Kidney (tissue), 14 donors: ENCODE results near the gene ZDHHC11. TPM values are rescaled to one million over a fixed set of nuclear protein-coding genes. Genes with fewer than 3 reads are reported as not detected.

Experiments used
- DNase-seq, 5 donors: peaks; one replicate each; pipeline ENCODE4 v3.0.0-alpha.2; 2013 to 2020
- FAIRE-seq: peaks from 2 replicates; lab custom pipeline; 2012; peaks lifted over from hg19 to GRCh38; lab: Jason Lieb, UNC
- H3K27ac ChIP-seq, 2 donors: one replicate each; pipeline ENCODE4 v1.7.0; 2013; ENCODE audit warnings: low read depth in 2 of 2, low read length in 2 of 2, inconsistent platforms in 1 of 2
- H3K27me3 ChIP-seq: one replicate; pipeline ENCODE4 v1.7.1; 2013; ENCODE audit warnings: low read length, inconsistent platforms; ENCODE audit not compliant: control insufficient read depth, insufficient read depth
- H3K36me3 ChIP-seq, 3 donors: one replicate each; pipeline versions ENCODE4 v1.7.0 to v1.7.1; 2013; ENCODE audit warnings: low read length in 3 of 3, control low read depth in 1 of 3, inconsistent platforms in 1 of 3; ENCODE audit not compliant: insufficient read depth in 3 of 3, control insufficient read depth in 2 of 3
- H3K4me1 ChIP-seq, 3 donors: one replicate each; pipeline versions ENCODE4 v1.7.0 to v1.7.1; 2013; ENCODE audit warnings: low read length in 3 of 3, inconsistent platforms in 1 of 3, low read depth in 1 of 3; ENCODE audit not compliant: control insufficient read depth in 2 of 3, insufficient read depth in 2 of 3
- H3K4me3 ChIP-seq, 3 donors: one replicate each; pipeline versions ENCODE4 v1.7.0 to v1.8.1; 2013; ENCODE audit warnings: low read length in 3 of 3, control low read depth in 1 of 3, inconsistent platforms in 1 of 3
- H3K9ac ChIP-seq, 3 donors: one replicate each; pipeline versions ENCODE4 v1.7.0 to v1.7.1; 2013; ENCODE audit warnings: low read length in 3 of 3, control low read depth in 1 of 3, inconsistent platforms in 1 of 3
- H3K9me3 ChIP-seq, 3 donors: one replicate each; pipeline versions ENCODE4 v1.7.0 to v1.7.1; 2013; ENCODE audit warnings: low read length in 3 of 3, control low read depth in 1 of 3, inconsistent platforms in 1 of 3; ENCODE audit not compliant: control insufficient read depth in 2 of 3, insufficient read depth in 1 of 3
- intact Hi-C: fragments of 100-400 bp; cut with DNase I; formaldehyde crosslinking; loops from one replicate; pipeline ENCODE4 v1.11.1; 2022
- polyA plus RNA-seq: library from polyadenylated mRNA; stranded (reverse); fragments of 350-450 nt; fragmentation: Illumina TruSeq; extraction: RNeasy Lipid Tissue Mini Kit (QIAGEN cat#74804); gene quantifications from one replicate; pipeline ENCODE4 v1.2.3, GENCODE V29; 2014; ENCODE audit warnings: low read depth, low replicate concordance; ENCODE audit not compliant: insufficient read depth
- total RNA-seq: library from RNA; stranded (reverse); fragmentation: NEBNext Ultra II Directional; extraction: Animal tissue kit (Norgen Biotek cat#: 25700); gene quantifications from one replicate; pipeline ENCODE4 v1.2.1, GENCODE V29; 2021
- TF ChIP-seq, protein P1 (sequence below): IDR thresholded peaks from 3 replicates; pipeline ENCODE4 v1.5.1; 2012; ENCODE audit warnings: mild to moderate bottlenecking, moderate library complexity, borderline replicate concordance; ENCODE audit not compliant: insufficient read depth; ENCODE audit errors: extremely low read depth
- donor health status: control.
- donor health status: control.
- donor health status: control.
- donor health status: control.
- donor health status: control.
- donor health status: DM: yes; HTN: yes; CAD: no.
- donor health status: Normal renal cell carcinoma (clear cell type).

Gene ZDHHC11
- total and polyA plus RNA-seq, 2 donors from 2014 or later: 1.6 to 10.1 TPM

DNA sequence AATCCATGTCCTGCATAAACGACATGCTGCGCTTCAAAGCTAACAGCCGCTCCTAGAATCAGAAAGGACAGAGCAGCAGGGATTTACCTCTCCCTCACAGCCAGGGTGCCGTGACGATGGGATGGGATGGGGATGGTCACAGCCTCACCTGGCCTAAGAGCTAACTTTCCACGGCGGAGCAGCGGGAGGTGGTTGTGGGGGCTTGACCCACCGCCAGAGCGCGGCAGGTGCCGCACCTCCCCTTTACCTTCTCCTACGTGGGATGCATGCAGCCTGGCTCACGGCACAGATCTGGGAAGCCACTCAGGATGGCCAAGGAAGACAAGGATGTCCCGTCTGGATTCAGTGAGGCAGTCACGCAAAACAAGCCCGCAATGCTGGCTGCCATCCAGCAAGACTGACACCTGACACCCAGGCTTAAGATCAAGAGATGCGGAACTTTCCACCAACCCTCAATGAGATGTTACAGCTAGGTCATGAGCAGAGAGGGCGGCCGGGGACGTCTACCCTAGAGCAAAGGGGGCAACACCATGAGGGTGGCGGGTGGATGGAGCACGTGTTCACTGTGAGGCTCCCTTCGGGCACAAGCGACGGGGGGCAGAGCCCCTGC, 36.0 kb upstream of the ZDHHC11 start:
- intact Hi-C loops: no loop called here
- FAIRE-seq: no peak
- H3K27me3 ChIP-seq: no peaks in the 10 kb centered on the region
- H3K4me3 ChIP-seq: no peak overlapping the region
- peaks cover 10 to 78% (median 52%) of the 10 kb centered on the region in 3 donors for H3K36me3 ChIP-seq
- no peaks in the 10 kb centered on the region for H3K9me3 ChIP-seq
- no peak overlapping the region for H3K27ac ChIP-seq
- peaks cover 0 to 12% (median 3%) of the 10 kb centered on the region in 3 donors for H3K4me1 ChIP-seq
- no peak overlapping the region for H3K9ac ChIP-seq
- TF ChIP-seq, protein P1, sequence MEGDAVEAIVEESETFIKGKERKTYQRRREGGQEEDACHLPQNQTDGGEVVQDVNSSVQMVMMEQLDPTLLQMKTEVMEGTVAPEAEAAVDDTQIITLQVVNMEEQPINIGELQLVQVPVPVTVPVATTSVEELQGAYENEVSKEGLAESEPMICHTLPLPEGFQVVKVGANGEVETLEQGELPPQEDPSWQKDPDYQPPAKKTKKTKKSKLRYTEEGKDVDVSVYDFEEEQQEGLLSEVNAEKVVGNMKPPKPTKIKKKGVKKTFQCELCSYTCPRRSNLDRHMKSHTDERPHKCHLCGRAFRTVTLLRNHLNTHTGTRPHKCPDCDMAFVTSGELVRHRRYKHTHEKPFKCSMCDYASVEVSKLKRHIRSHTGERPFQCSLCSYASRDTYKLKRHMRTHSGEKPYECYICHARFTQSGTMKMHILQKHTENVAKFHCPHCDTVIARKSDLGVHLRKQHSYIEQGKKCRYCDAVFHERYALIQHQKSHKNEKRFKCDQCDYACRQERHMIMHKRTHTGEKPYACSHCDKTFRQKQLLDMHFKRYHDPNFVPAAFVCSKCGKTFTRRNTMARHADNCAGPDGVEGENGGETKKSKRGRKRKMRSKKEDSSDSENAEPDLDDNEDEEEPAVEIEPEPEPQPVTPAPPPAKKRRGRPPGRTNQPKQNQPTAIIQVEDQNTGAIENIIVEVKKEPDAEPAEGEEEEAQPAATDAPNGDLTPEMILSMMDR: no peak
- no peak for DNase-seq

DNA sequence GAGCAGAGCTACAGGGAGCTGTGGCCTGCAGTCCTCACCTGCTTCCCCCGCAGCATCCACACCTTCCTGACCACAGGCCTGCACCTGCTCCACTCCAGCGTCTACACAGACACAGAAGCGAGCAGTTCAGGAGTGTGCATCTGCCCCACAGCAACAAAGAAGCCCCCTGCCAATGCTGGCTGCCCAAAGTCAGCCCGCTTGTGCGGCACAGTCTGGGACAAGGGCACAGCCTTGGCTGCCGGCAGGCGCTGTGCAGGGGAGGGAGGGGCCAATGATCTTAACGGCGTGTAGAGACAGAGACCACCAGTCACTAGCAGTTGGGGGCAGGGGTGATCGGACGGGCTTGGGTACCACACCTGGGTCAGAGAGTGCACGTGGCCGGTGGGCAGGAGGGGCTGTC, 35.2 kb upstream of the ZDHHC11 start:
- intact Hi-C loops: no loop called here
- H3K9me3 ChIP-seq: no peaks in the 10 kb centered on the region
- peaks cover 10 to 85% (median 58%) of the 10 kb centered on the region in 3 donors for H3K36me3 ChIP-seq
- peaks cover 0 to 4% (median 0%) of the 10 kb centered on the region in 3 donors for H3K4me1 ChIP-seq
- DNase-seq (no peak), FAIRE-seq (no peak)
- TF ChIP-seq, protein P1: no peak
- H3K4me3 ChIP-seq: no peak overlapping the region
- no peaks in the 10 kb centered on the region for H3K27me3 ChIP-seq
- H3K9ac ChIP-seq: no peak overlapping the region
- no peak overlapping the region for H3K27ac ChIP-seq

DNA sequence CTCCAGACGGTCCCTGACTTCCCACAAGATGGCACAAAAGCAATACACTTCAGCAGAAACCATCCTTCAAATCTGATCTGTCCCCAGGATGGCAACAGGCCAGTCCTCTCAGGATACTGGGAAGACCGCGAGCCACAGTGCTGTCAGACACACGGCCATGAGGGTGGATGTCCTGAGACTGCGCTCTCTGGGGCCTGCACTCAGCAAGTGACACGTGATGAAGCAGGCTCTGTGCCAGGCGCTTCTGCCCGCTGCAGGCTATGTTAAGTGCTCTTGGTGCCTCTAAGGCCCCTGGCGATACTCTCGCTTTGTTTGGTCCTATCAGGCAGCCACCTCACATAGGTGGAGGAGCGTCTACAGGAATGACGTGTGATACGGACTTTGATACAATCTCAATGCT, 34.7 kb upstream of the ZDHHC11 start:
- intact Hi-C loops: no loop called here
- H3K9me3 ChIP-seq: no peaks in the 10 kb centered on the region
- H3K9ac ChIP-seq: no peak overlapping the region
- no peak overlapping the region for H3K4me3 ChIP-seq
- peaks cover 0 to 2% (median 0%) of the 10 kb centered on the region in 3 donors for H3K4me1 ChIP-seq
- DNase-seq (peak in 1 of 5 donors; percentile 63), FAIRE-seq (no peak)
- H3K27ac ChIP-seq: no peak overlapping the region
- peaks cover 10 to 82% (median 59%) of the 10 kb centered on the region in 3 donors for H3K36me3 ChIP-seq
- H3K27me3 ChIP-seq: no peaks in the 10 kb centered on the region
- TF ChIP-seq, protein P1: no peak

DNA sequence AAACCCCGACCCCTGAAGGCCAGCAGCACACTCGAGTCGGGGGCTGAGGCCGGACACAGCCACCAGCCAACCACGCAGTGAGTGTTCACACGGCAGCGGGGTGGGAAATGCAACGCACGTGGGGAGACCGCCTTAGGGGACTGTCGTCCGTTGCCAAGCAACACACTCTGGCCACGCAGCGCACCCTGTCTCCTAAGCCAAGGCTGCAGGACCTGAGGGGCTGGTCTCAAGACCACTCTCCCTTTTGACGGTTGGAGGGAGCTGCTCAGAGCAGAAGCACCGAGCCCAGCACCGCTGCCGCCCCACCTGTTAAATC, 34.3 kb upstream of the ZDHHC11 start:
- TF ChIP-seq, protein P1: no peak
- Histone ChIP-seq H3K9ac (no peak overlapping the region), H3K9me3 (no peaks in the 10 kb centered on the region), H3K4me3 (no peak overlapping the region), H3K27ac (no peak overlapping the region), H3K4me1 (no peaks in the 10 kb centered on the region), H3K27me3 (no peaks in the 10 kb centered on the region), H3K36me3 (peaks cover 10 to 78% (median 55%) of the 10 kb centered on the region in 3 donors)
- intact Hi-C loops: no loop called here
- FAIRE-seq (no peak), DNase-seq (peak in 1 of 5 donors; percentile 68)
